ENCODE measurements around the gene FHOD3.

FHOD3 gene

DNA sequence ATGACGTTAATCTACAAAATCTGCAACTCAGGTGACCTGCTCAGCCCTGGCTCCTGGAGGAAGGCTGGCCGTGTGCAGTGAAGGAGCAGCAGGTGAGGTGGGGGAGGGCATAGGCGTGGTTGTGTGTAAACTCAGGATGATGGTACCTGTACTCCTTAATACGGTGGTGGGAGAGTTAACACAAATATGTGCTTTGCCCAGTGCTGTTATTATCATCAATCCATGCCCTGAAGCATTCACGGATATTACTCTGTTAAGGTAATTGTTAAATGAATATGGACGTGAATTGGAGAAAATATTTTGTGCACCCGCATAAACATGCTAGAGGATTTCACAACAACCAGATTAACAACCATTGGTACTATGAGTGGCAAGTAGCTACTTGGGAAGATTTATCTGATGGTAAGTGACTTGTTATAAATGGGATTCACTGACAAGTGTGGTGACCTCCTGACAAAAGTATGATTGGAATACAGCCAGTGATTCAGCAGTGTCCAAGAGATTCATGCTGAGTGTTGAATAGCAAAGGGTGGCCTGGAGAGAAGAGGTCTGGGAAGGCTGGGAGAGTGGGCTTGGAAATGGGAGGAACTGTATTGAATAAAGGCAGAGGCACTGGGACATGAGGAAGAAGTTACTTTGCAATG, 337.2 kb downstream of the FHOD3 start:
- TF ChIP-seq, protein P1, sequence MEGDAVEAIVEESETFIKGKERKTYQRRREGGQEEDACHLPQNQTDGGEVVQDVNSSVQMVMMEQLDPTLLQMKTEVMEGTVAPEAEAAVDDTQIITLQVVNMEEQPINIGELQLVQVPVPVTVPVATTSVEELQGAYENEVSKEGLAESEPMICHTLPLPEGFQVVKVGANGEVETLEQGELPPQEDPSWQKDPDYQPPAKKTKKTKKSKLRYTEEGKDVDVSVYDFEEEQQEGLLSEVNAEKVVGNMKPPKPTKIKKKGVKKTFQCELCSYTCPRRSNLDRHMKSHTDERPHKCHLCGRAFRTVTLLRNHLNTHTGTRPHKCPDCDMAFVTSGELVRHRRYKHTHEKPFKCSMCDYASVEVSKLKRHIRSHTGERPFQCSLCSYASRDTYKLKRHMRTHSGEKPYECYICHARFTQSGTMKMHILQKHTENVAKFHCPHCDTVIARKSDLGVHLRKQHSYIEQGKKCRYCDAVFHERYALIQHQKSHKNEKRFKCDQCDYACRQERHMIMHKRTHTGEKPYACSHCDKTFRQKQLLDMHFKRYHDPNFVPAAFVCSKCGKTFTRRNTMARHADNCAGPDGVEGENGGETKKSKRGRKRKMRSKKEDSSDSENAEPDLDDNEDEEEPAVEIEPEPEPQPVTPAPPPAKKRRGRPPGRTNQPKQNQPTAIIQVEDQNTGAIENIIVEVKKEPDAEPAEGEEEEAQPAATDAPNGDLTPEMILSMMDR (IDR thresholded peaks at IDR 0.05; ENCODE audit: low read depth, low read length): no peak

DNA sequence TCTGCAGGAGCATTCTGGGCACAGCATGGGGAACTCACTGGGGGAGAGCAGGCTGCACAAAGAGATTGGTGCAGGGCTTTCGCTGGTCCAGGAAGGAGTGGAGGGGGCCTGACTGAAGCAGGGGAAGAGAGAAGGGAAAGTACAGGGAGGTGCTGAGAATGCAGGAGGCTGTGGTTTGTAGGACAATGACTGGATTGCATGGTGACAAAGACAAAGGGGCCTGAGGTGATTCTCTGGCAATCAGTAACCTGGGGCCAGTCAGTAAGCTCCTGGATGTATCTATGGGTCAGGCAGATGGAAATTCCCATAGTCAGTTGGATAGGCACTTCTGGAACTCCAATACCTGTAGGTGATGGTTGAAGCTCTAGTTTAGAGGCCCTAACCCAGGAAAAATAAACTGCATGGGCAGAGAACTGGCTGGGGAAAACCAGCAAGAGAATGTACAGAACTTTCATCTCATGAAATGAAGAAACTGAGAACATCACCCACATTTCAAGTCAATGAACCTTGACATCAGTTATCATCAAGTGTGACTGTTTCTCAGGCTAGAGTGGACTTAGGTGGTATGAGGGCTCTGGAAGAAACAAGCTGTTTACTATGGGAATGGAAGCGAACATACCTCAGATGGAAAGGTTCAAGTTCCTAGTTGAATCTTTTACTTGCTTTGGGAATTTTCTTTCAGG, 338.0 kb downstream of the FHOD3 start:
- H3K4me3 ChIP-seq (ENCODE audit: low read depth, low read length): no peak overlapping the region
- TF ChIP-seq, protein P1 (IDR thresholded peaks at IDR 0.05; ENCODE audit: low read depth, low read length): no peak

More for the DNA sequence above, 337.2 kb downstream of the FHOD3 start:
- H3K4me3 ChIP-seq (ENCODE audit: low read depth, low read length): no peak overlapping the region

DNA sequence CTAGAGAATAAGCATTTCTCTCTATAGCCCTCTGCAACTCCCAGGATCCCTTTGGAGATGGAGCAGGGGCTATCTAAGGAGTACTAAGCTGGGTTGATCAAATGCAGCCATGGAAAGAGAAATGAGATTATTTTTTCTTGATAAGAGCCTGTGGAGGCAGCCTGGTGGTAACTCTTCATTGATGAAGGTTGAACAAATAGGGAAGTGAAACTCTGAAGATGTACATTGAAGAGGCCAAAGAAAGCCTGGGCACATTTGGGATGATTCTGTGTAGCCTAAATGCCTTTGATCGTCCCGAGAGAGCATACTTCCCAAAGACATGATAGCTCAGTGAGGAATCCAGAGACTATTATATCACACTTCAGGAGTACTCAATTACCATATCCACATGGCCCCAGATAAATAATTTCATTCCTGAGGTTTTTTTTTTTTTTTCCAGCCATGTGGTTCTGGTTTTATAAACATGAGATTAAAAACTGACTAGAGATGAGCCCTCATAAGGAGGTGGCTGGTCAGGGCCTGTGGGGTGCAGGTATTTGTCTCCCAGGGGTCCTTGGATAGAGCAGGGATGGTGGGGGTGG, 338.8 kb downstream of the FHOD3 start:
- H3K4me3 ChIP-seq (ENCODE audit: low read depth, low read length): no peak overlapping the region
- TF ChIP-seq, protein P1 (IDR thresholded peaks at IDR 0.05; ENCODE audit: low read depth, low read length): no peak

DNA sequence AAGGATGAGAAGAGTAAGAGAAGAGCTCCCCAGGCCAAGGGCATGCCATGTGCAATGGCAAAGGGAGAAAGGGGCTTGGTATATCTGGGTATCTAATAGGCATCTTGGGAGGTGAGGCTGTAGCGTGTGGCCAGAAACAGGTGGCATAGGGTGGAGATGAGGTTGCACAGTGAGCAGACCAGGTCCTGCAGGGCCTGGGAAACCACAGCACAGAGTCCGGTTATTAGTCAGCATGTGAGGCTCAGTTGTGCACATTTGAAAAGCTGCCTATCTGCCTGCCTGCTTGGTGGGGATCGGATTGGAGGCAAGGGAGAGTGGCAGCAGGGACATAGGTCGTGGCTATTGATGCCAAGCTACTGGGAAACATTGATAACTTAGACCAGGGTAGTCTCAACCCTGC, 340.7 kb downstream of the FHOD3 start:
- TF ChIP-seq, protein P1 (IDR thresholded peaks at IDR 0.05; ENCODE audit: low read depth, low read length): no peak

DNA sequence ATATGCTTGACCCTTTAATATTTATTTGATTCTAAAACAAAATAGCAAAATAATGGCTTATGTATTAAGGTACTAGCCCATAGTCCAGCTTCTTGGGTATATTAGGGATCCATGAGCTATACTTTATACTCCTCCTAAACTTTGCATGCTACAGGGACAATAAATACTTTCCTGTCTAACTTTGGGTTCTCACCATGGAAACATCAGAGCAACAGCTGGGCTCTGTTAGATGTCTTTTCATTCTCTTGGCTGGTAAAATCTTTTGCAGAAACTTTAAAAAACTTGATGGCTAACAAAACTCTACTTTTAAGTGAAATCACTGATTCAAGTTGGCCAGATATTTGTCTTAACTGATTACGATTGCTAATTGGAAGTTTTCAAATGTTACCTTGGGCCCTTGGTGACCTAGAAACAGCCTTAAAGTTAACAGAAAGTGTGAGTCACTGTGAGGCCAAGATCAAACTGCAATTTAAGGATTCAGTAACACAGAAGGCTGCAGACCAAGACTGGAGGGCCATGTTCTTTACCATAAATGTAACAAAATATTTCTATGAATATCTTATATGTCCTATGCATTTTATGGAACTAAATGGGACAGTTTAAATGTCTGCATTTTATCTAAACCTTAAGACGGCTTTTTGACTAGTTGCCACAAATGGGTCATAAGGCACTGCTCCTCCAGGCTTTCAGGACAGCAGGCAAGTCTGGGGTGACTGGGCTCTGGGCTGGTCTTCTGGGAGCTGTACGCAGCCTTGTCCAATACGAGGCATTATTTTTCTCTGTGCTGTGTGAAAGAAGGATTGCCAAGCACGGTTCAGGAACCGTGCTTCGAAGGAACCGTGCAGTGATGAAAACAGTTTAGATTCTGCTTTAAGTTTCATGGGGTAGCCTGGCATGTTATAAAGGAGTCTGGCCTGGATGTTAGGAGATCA, 342.8 kb downstream of the FHOD3 start:
- no peak overlapping the region for H3K4me3 ChIP-seq (ENCODE audit: low read depth, low read length)
- TF ChIP-seq, protein P1 (IDR thresholded peaks at IDR 0.05; ENCODE audit: low read depth, low read length): no peak

More for the DNA sequence above, 340.7 kb downstream of the FHOD3 start:
- no peak overlapping the region for H3K4me3 ChIP-seq (ENCODE audit: low read depth, low read length)

DNA sequence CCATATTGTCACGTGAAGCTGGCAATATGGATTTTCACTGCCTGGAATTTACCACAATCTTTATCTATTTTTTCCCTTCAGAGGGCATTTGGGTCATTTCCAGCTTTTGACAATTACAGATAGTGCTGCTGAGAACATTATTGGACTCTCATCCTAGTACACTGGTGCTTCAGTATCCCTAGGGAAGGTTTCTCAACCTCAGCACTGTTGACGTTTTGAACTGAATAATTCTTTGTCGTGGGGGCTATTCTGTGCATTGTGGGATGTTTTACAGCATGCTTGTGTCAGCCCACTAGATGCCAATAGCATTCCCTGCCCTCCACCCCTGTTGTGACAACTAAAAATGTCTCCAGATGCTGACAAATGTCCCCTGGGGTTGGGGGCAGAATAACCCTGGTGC, 345.5 kb downstream of the FHOD3 start:
- H3K4me3 ChIP-seq (ENCODE audit: low read depth, low read length): no peak overlapping the region
- TF ChIP-seq, protein P1 (IDR thresholded peaks at IDR 0.05; ENCODE audit: low read depth, low read length): no peak
